Measurements from ENCODE around the gene HTR1A. TPM values are rescaled to one million over a fixed set of nuclear protein-coding genes. Genes with fewer than 3 reads are reported as not detected.

Gene HTR1A
- polyA plus RNA-seq, 1 experiment, result not detected

DNA sequence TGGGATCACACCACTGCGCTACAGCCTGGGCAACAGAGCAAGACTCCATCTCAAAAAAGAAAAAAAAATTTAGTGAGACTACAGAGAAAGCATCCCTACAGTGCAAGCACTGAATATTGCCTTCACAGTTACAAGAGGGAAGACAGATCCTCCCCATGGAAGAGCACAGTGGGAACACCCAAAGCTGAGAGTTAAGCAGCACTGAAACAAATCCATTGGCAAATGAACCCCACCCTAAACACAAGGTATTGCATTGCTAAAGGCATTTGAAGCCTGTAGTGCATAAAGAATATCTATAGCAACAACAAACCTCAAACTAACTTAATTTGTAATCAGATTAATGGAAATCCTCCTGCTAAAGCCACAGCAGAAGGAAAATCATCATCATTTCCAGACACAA lies 27.1 kb downstream of the HTR1A start:
- POLR2A ChIA-PET, result no interaction called here
- Histone ChIP-seq H3K4me3 (ENCODE audit: low read depth, low read length) (no peak overlapping the region), H3K36me3 (ENCODE audit: control insufficient read depth, insufficient read depth, low read length) (no peaks in the 10 kb centered on the region), H3K27me3 (ENCODE audit: control insufficient read depth, insufficient read depth, low read length) (no peaks in the 10 kb centered on the region)
- DNase-seq (ENCODE audit: low read depth), result no peak
- CTCF ChIA-PET, result no interaction called here
- TF ChIP-seq, protein P1, sequence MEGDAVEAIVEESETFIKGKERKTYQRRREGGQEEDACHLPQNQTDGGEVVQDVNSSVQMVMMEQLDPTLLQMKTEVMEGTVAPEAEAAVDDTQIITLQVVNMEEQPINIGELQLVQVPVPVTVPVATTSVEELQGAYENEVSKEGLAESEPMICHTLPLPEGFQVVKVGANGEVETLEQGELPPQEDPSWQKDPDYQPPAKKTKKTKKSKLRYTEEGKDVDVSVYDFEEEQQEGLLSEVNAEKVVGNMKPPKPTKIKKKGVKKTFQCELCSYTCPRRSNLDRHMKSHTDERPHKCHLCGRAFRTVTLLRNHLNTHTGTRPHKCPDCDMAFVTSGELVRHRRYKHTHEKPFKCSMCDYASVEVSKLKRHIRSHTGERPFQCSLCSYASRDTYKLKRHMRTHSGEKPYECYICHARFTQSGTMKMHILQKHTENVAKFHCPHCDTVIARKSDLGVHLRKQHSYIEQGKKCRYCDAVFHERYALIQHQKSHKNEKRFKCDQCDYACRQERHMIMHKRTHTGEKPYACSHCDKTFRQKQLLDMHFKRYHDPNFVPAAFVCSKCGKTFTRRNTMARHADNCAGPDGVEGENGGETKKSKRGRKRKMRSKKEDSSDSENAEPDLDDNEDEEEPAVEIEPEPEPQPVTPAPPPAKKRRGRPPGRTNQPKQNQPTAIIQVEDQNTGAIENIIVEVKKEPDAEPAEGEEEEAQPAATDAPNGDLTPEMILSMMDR (IDR thresholded peaks at IDR 0.05; ENCODE audit: insufficient read depth, low read depth, low read length), result no peak

DNA sequence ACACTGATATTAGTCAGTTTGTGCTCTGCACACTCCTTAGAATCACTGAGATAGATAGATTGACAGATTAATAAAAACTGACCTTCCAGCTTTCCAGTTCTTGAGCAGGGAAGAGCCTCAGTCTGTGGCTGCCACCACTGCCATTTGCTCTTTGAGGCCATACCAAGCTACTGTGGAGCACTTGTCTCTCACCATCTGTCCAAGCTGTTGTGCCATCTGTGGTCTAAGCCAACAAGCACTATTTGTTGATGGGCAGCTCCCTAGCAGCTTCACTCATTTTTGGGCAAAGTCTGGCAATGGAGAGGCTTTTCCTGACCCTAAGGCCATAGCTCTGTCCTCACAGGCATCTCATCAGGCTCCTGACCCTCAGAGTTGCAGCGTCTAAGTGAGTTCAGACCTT lies 30.4 kb downstream of the HTR1A start:
- TF ChIP-seq, protein P1 (IDR thresholded peaks at IDR 0.05; ENCODE audit: insufficient read depth, low read depth, low read length), result no peak
- DNase-seq (ENCODE audit: low read depth), result no peak
- ChIA-PET POLR2A (no interaction called here), CTCF (no interaction called here)
- no peaks in the 10 kb centered on the region for H3K27me3 ChIP-seq (ENCODE audit: control insufficient read depth, insufficient read depth, low read length)
- no peak overlapping the region for H3K4me3 ChIP-seq (ENCODE audit: low read depth, low read length)
- no peaks in the 10 kb centered on the region for H3K36me3 ChIP-seq (ENCODE audit: control insufficient read depth, insufficient read depth, low read length)

DNA sequence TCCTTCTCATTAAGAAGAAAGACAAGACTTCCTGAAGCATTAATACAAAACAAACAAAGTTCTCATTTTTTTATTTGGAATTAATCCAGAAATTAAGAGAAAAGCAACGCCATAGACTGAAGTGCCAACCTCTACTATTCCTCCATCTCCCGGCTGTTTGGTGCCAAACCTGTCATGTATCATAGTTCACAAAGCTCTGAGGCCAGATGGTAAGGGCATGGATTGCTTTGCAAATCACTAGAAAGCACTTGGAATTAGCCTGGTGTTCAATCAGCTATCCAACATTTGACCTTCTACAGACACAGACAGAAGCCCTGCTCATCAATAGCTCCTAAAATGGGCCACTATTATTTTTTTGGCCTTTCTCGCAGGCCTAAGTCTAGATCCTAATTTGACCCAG lies 33.8 kb downstream of the HTR1A start:
- Histone ChIP-seq H3K4me3 (ENCODE audit: low read depth, low read length) (no peak overlapping the region), H3K27me3 (ENCODE audit: control insufficient read depth, insufficient read depth, low read length) (no peaks in the 10 kb centered on the region), H3K36me3 (ENCODE audit: control insufficient read depth, insufficient read depth, low read length) (no peaks in the 10 kb centered on the region)
- ChIA-PET POLR2A (no interaction called here), CTCF (no interaction called here)
- no peak for DNase-seq (ENCODE audit: low read depth)
- TF ChIP-seq, protein P1 (IDR thresholded peaks at IDR 0.05; ENCODE audit: insufficient read depth, low read depth, low read length), result no peak

DNA sequence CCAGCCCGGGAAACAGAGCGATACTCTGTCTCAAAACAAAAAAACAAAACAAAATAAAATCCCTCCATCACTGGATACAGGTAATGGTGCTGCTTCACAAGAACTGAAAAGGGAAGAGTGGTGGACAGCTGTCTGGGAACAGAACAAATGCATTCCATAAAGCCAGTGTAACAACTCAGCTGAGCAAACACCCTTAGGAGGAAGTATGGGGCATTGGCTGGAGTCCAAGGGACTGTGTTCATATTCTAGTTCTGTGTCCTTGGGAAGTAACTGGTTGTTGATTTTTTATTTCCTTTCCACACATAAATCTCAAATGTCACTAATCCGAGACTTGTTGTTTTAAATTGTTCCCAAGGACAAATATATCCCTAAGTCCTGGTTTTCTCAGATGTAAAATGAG lies 38.3 kb downstream of the HTR1A start:
- no peaks in the 10 kb centered on the region for H3K36me3 ChIP-seq (ENCODE audit: control insufficient read depth, insufficient read depth, low read length)
- no peaks in the 10 kb centered on the region for H3K27me3 ChIP-seq (ENCODE audit: control insufficient read depth, insufficient read depth, low read length)
- POLR2A ChIA-PET, result no interaction called here
- TF ChIP-seq, protein P1 (IDR thresholded peaks at IDR 0.05; ENCODE audit: insufficient read depth, low read depth, low read length), result no peak
- no peak overlapping the region for H3K4me3 ChIP-seq (ENCODE audit: low read depth, low read length)
- CTCF ChIA-PET, result no interaction called here
- no peak for DNase-seq (ENCODE audit: low read depth)

DNA sequence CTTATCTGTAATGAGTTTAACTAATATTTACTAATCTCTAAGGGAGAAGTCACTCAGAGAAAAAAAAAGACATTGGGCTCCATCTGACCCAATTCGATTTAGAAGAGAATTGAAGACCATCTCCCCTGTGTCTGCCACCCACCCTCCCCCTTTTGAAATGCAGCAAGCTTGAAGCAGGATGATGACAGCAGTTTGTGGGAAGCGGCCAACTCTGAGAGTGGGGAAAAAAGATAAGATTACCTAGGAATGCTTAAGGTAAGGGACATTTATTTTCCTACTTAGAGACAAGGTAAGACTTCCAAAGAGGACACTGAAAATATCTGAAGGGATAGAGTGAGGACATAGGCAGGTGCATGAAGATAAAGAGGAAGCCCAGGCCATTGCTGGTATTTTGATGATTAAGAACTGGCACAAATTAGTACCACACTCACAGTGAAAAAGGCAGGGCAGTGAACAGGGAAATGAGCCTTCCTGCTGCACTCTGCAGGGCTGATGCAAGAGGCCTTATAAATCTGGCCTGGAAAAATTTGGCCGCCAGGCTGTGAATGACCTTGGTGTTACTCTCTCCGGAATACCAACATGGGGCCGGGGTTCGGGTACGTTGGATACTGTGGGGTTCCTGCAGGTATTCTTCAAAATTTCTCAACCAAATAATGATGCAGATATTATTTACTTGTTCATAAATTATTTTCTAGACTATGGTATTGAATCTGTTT lies 42.3 kb downstream of the HTR1A start:
- DNase-seq (ENCODE audit: low read depth), result no peak
- Histone ChIP-seq H3K27me3 (ENCODE audit: control insufficient read depth, insufficient read depth, low read length) (no peaks in the 10 kb centered on the region), H3K36me3 (ENCODE audit: control insufficient read depth, insufficient read depth, low read length) (no peaks in the 10 kb centered on the region), H3K4me3 (ENCODE audit: low read depth, low read length) (no peak overlapping the region)
- TF ChIP-seq, protein P1 (IDR thresholded peaks at IDR 0.05; ENCODE audit: insufficient read depth, low read depth, low read length), result no peak
- ChIA-PET POLR2A (no interaction called here), CTCF (no interaction called here)

Data from BJ (cell line).